T-helper 2 cell treated with Interferon-gamma antibody and Interleukin-4, amounts not matched to agents 5 μg/mL and 100 μg/mL, for 36 hours (primary cell): ENCODE data around the gene NRDC.

Experiments
- DNase-seq: peaks from one replicate; pipeline ENCODE4 v3.0.0; 2021; ENCODE audit warnings: low spot score
- H3K27ac Mint-ChIP-seq: one replicate; pipeline ENCODE4 v1.8.0; 2021; ENCODE audit warnings: mild to moderate bottlenecking, mixed read lengths
- H3K27me3 Mint-ChIP-seq: one replicate; pipeline ENCODE4 v1.8.0; 2021; ENCODE audit warnings: low read depth, mixed read lengths
- H3K36me3 Mint-ChIP-seq: one replicate; pipeline ENCODE4 v1.8.0; 2021; ENCODE audit warnings: low read depth, mixed read lengths
- H3K4me1 Mint-ChIP-seq: one replicate; pipeline ENCODE4 v1.8.0; 2021; ENCODE audit warnings: low read depth, mixed read lengths
- H3K4me3 Mint-ChIP-seq: one replicate; pipeline ENCODE4 v1.8.0; 2022; ENCODE audit warnings: mild to moderate bottlenecking, moderate library complexity, mixed read lengths
- H3K9me3 Mint-ChIP-seq: one replicate; pipeline ENCODE4 v1.8.0; 2021; ENCODE audit warnings: mixed read lengths

NRDC gene

DNA sequence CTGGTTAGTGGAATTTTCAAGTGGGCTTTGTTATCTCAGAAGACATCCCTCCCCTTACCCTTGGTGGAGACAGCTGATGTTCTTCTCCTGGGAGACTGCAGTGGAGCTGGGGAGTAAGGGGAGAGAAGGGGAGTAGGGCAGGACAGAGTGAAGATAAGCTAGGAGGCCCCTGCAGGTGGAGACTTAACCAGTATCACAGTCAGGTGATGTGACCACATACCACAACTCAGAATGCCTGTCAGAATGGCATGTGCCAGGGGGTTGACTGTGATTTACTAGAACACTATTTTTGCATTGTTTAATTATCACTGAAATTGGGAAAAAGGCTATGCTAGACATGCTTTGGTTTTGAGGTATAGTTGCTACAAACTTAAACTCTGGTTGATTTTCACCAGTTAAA, 124.6 kb downstream of the NRDC start:
- Mint-ChIP-seq H3K4me3 (no peak overlapping the region), H3K27ac (no peak overlapping the region), H3K4me1 (peaks cover 4% of the 10 kb centered on the region), H3K36me3 (peaks cover 17% of the 10 kb centered on the region), H3K27me3 (no peaks in the 10 kb centered on the region), H3K9me3 (peaks cover 5% of the 10 kb centered on the region)
- no peak for DNase-seq

DNA sequence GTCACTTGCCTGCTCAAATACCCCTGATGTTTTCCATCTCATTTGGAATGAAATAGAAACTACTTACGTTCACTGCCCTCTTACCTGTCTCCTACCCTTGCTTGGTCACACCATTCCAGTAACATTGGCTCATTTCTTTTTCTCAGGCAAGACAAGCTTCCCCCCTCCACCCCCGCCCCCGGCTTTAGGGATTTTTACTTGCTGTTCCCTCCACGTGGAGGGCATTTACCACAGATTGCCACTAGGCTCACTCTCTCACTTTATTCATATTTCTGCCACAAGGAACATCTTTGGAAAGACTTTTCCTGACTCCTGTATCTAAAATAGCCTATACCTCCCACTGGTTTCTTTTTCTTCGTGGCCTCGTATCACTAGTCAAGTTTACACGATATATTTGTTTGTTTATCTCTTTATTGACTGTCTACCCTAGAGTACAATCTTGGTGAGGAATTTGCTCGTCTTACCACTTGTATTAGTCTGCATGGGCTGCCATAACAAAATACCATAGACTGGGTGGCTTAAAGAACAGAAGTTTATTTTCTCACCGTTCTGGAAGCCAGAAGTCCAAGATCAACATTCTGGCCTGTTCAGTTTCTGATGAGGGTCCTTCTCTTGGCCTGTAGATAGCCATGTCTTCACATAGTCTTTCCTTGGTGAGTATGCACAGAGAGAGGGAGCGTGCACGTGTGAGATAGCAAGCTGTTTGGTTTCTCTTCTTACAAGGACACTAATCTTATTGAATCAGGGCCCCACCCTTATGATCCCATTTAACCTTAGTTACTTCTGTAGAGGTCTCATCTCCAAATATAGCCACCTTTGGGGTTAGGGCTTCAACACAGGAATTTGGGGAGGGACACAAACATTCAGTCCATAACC, 126.2 kb downstream of the NRDC start:
- Mint-ChIP-seq H3K9me3 (peaks cover 5% of the 10 kb centered on the region), H3K27me3 (no peaks in the 10 kb centered on the region), H3K27ac (no peak overlapping the region), H3K4me3 (no peak overlapping the region), H3K4me1 (peaks cover 4% of the 10 kb centered on the region), H3K36me3 (peaks cover 18% of the 10 kb centered on the region)
- DNase-seq = no peak

- DNase-seq = no peak
- peaks cover 4% of the 10 kb centered on the region for H3K4me1 Mint-ChIP-seq
- H3K27me3 Mint-ChIP-seq = no peaks in the 10 kb centered on the region
- no peak overlapping the region for H3K27ac Mint-ChIP-seq
- H3K9me3 Mint-ChIP-seq = peaks cover 5% of the 10 kb centered on the region
- H3K36me3 Mint-ChIP-seq = peaks cover 18% of the 10 kb centered on the region
- no peak overlapping the region for H3K4me3 Mint-ChIP-seq
These were observed 127.8 kb downstream of the NRDC start for GRCh38 chr1:51750729-51751128.

- Mint-ChIP-seq H3K27ac (no peak overlapping the region), H3K4me1 (peaks cover 4% of the 10 kb centered on the region), H3K27me3 (no peaks in the 10 kb centered on the region), H3K36me3 (peaks cover 16% of the 10 kb centered on the region), H3K9me3 (peaks cover 5% of the 10 kb centered on the region), H3K4me3 (no peak overlapping the region)
- DNase-seq = no peak
These were observed 128.3 kb downstream of the NRDC start for GRCh38 chr1:51750218-51750617.

DNA sequence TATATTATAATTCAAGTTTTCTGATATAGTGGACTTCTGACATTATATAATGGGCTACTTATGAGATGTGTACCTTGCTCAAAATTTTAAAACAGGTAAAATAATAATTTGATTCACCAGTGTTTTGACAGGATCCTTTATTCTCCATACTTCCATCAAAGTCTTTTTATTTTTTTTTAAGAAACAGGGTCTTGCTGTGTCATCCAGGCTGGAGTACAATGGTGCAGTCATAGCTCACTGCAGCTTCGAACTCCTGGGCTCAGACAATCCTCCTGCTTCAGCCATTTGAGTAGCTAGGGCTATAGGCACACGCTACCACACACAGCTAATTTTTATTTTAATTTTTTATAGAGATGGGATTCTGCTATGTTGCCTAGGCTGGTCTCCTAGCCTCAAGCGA, 129.4 kb downstream of the NRDC start:
- H3K9me3 Mint-ChIP-seq = peaks cover 5% of the 10 kb centered on the region
- peaks cover 19% of the 10 kb centered on the region for H3K36me3 Mint-ChIP-seq

GRCh38 chr1:51745304-51745570, 133.3 kb downstream of the NRDC start:
- no peak for DNase-seq
- Mint-ChIP-seq H3K27me3 (no peaks in the 10 kb centered on the region), H3K36me3 (peaks cover 8% of the 10 kb centered on the region), H3K9me3 (no peaks in the 10 kb centered on the region), H3K4me3 (no peak overlapping the region), H3K4me1 (peaks cover 17% of the 10 kb centered on the region), H3K27ac (no peak overlapping the region)

More for the DNA sequence above, 129.4 kb downstream of the NRDC start:
- H3K27me3 Mint-ChIP-seq = no peaks in the 10 kb centered on the region
- peaks cover 14% of the 10 kb centered on the region for H3K4me1 Mint-ChIP-seq
- no peak overlapping the region for H3K4me3 Mint-ChIP-seq
- no peak for DNase-seq
- no peak overlapping the region for H3K27ac Mint-ChIP-seq

DNA sequence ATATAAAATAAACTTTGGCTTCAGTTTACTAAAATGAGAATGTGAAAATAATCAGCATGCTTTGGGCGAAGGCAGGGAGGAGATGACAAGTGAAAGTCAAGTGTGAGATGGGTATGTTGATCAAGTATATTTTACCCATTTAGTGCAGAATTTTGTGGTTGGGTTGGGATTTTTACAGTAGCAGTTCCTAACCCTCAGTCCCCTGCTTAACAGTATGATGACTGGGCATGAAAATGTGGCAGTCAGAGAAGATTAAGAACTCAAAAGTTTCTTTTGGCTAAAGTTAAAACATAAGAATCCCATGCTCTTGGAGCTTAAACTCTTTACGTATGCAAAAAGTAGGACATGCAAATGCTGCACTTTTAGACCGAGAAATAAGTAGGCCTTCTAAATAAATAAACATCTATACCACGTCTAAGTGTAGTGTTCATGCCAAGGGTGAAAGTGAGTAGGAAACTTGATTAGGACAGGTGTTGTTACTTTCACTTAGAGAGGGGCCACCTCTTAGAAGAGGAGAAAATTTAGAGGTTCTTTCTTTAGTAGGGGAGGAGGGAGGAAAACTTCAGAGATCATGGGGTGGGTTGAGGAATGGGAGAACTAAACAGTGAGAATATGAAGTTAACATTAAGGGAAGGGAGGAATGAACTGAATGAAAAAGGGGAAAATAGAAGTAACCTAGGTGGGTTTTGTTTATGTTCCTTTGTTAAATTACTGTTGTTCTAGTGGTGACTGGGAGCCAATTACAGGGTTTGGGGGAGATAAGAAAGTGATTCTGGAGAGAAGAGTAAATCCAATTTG, 133.8 kb downstream of the NRDC start:
- Mint-ChIP-seq H3K4me3 (no peak overlapping the region), H3K27me3 (no peaks in the 10 kb centered on the region), H3K27ac (no peak overlapping the region), H3K36me3 (peaks cover 7% of the 10 kb centered on the region), H3K4me1 (peaks cover 21% of the 10 kb centered on the region), H3K9me3 (no peaks in the 10 kb centered on the region)
- DNase-seq = no peak

GRCh38 chr1:51741121-51741681, 137.3 kb downstream of the NRDC start:
- Mint-ChIP-seq H3K27me3 (no peaks in the 10 kb centered on the region), H3K27ac (no peak overlapping the region)

GRCh38 chr1:51740652-51741051, 137.9 kb downstream of the NRDC start:
- H3K9me3 Mint-ChIP-seq = no peaks in the 10 kb centered on the region
- H3K4me1 Mint-ChIP-seq = peaks cover 25% of the 10 kb centered on the region
- peaks cover 3% of the 10 kb centered on the region for H3K36me3 Mint-ChIP-seq
- no peak overlapping the region for H3K27ac Mint-ChIP-seq
- H3K27me3 Mint-ChIP-seq = no peaks in the 10 kb centered on the region
- H3K4me3 Mint-ChIP-seq = no peak overlapping the region
- DNase-seq = no peak

More at GRCh38 chr1:51741121-51741681, 137.3 kb downstream of the NRDC start:
- H3K36me3 Mint-ChIP-seq = peaks cover 3% of the 10 kb centered on the region
- peaks cover 24% of the 10 kb centered on the region for H3K4me1 Mint-ChIP-seq
- H3K9me3 Mint-ChIP-seq = no peaks in the 10 kb centered on the region
- H3K4me3 Mint-ChIP-seq = no peak overlapping the region
- no peak for DNase-seq
